ACC112 (cell line): ENCODE data around the gene CEBPZ.

ENCODE experiments used
- H2AFZ ChIP-seq: fragments of 200-600 bp; sonication (generic); one replicate; pipeline ENCODE4 v1.6.0; 2017; ENCODE audit warnings: antibody characterized with exemption, low read length; ENCODE audit not compliant: unreplicated experiment
- H3K27ac ChIP-seq: fragments of 200-600 bp; sonication (generic); 2 replicates; pipeline ENCODE4 v1.5.1; 2014; ENCODE audit warnings: low read depth, mild to moderate bottlenecking, antibody characterized with exemption, low read length, moderate library complexity
- H3K27me3 ChIP-seq: fragments of 200-600 bp; sonication (generic); 2 replicates; pipeline ENCODE4 v1.6.1; 2014; ENCODE audit warnings: mild to moderate bottlenecking, antibody characterized with exemption, low read length, moderate library complexity, mixed read lengths; ENCODE audit not compliant: insufficient read depth
- H3K36me3 ChIP-seq: fragments of 200-600 bp; sonication (generic); 2 replicates; pipeline ENCODE4 v1.6.1; 2016; ENCODE audit warnings: mild to moderate bottlenecking, antibody characterized with exemption, low read length, moderate library complexity, mixed read lengths; ENCODE audit not compliant: insufficient read depth
- H3K4me1 ChIP-seq: fragments of 200-600 bp; sonication (generic); one replicate; pipeline ENCODE4 v1.6.1; 2016; ENCODE audit warnings: low read length, mixed read lengths; ENCODE audit not compliant: insufficient read depth, unreplicated experiment, control insufficient read depth
- H3K4me3 ChIP-seq: fragments of 200-600 bp; sonication (generic); 2 replicates; pipeline ENCODE4 v1.5.1; 2014; ENCODE audit warnings: mild to moderate bottlenecking, low read depth, low read length
- H3K79me2 ChIP-seq: fragments of 200-600 bp; sonication (generic); one replicate; pipeline ENCODE4 v1.6.0; 2016; ENCODE audit warnings: low read length; ENCODE audit not compliant: control insufficient read depth, unreplicated experiment, insufficient read depth

CEBPZ gene

GRCh38 chr2:37180006-37180639 lies 51.3 kb downstream of the CEBPZ start:
- H3K79me2 ChIP-seq, result no peaks in the 10 kb centered on the region
- H3K4me1 ChIP-seq, result peaks cover 4% of the 10 kb centered on the region
- H3K36me3 ChIP-seq, result no peaks in the 10 kb centered on the region
- no peak overlapping the region for H3K27ac ChIP-seq
- H2AFZ ChIP-seq, result peak overlapping the region; percentile 93
- H3K27me3 ChIP-seq, result no peaks in the 10 kb centered on the region
- H3K4me3 ChIP-seq, result peak overlapping the region; percentile 46; the same call in 1 of the 2 replicates

GRCh38 chr2:37173741-37174140 lies 57.7 kb downstream of the CEBPZ start:
- no peaks in the 10 kb centered on the region for H3K4me1 ChIP-seq
- no peaks in the 10 kb centered on the region for H3K36me3 ChIP-seq
- H3K4me3 ChIP-seq, result no peak overlapping the region
- H3K79me2 ChIP-seq, result no peaks in the 10 kb centered on the region
- H3K27ac ChIP-seq, result no peak overlapping the region
- no peaks in the 10 kb centered on the region for H3K27me3 ChIP-seq
- no peak overlapping the region for H2AFZ ChIP-seq

GRCh38 chr2:37171624-37171950 lies 59.8 kb downstream of the CEBPZ start:
- H3K4me1 ChIP-seq, result peaks cover 10% of the 10 kb centered on the region
- H3K27ac ChIP-seq, result no peak overlapping the region
- H3K4me3 ChIP-seq, result no peak overlapping the region
- H3K27me3 ChIP-seq, result no peaks in the 10 kb centered on the region
- no peak overlapping the region for H2AFZ ChIP-seq
- H3K79me2 ChIP-seq, result no peaks in the 10 kb centered on the region
- H3K36me3 ChIP-seq, result no peaks in the 10 kb centered on the region

DNA sequence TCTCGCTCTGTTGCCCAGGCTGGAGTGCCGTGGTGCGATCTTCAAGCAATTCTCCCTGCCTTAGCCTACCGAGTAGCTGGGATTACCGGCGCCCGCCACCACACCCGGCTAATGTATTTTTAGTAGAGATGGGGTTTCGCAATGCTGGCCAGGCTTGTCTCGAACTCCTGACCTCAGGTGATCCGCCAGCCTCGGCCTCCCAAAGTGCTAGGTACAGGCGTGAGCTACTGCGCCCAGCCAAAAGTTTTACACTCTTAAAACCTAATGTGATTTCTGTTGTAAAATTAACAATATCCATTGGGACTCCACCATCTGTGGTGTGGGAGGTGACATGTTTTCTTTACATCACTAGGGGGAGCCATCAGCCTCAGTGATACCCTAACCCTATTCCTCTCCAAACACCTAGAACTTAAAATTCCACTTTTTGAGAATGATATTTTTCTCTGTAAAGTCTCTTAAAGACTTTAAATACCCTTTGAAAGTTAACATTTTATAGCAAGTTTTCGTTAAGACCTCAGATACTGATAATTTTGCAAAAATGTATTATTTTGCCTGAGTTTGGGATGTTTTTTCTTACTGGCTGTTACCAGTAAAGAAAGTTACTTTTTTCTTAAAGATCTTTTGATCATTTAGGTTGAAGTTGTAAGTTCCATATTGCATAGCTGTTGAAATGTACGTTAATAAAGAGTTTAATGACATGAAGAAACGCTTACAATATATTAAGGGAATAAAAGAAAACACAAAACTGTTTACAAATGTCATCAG lies 63.0 kb downstream of the CEBPZ start:
- H3K27me3 ChIP-seq, result no peaks in the 10 kb centered on the region
- no peak overlapping the region for H3K4me3 ChIP-seq
- H3K36me3 ChIP-seq, result no peaks in the 10 kb centered on the region
- H3K79me2 ChIP-seq, result no peaks in the 10 kb centered on the region
- H3K27ac ChIP-seq, result peak overlapping the region; percentile 56
- H2AFZ ChIP-seq, result peak overlapping the region; percentile 96
- H3K4me1 ChIP-seq, result peaks cover 10% of the 10 kb centered on the region

- H3K4me1 ChIP-seq, result peaks cover 10% of the 10 kb centered on the region
- H3K36me3 ChIP-seq, result no peaks in the 10 kb centered on the region
- H3K27me3 ChIP-seq, result no peaks in the 10 kb centered on the region
- no peak overlapping the region for H3K4me3 ChIP-seq
- H3K79me2 ChIP-seq, result no peaks in the 10 kb centered on the region
- peak overlapping the region; percentile 56 for H3K27ac ChIP-seq
- H2AFZ ChIP-seq, result peak overlapping the region; percentile 96
Observed at GRCh38 chr2:37167636-37168180, 63.7 kb downstream of the CEBPZ start.

DNA sequence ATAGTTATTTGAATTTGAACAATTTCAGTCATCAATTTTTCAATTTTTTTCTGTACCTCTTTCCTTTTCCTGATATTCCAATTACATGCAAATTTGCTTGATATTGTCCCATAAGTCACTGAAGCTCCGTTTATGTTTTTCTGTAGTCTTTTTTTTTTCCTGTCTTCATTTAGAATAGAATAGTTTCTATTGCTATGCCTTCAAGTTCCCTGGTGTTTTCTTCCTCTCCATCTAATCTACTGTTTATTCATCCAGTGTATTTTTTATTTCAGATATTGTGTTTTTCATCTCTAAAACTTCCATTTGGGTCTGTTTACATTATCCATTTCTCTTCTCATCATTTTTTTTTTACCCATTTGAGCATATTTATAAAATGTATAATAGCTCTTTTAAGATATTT lies 66.6 kb downstream of the CEBPZ start:
- Histone ChIP-seq H3K4me3 (no peak overlapping the region), H3K36me3 (no peaks in the 10 kb centered on the region), H3K27ac (no peak overlapping the region), H3K4me1 (peaks cover 10% of the 10 kb centered on the region), H3K79me2 (no peaks in the 10 kb centered on the region), H3K27me3 (no peaks in the 10 kb centered on the region), H2AFZ (no peak overlapping the region)

GRCh38 chr2:37156857-37157714 lies 74.3 kb downstream of the CEBPZ start, which contains the start of gene EIF2AK2:
TSS of gene EIF2AK2 (minus strand) at chr2:37156980. CDS start at chr2:37147806, 9,174 bp downstream.
- Histone ChIP-seq H3K4me1 (peaks cover 27% of the 10 kb centered on the region), H3K79me2 (peaks cover 47% of the 10 kb centered on the region), H2AFZ (peak within 1 kb of the TSS; percentile 67), H3K27ac (peak within 1 kb of the TSS; percentile 86), H3K36me3 (peaks cover 27% of the 10 kb centered on the region), H3K27me3 (no peaks in the 10 kb centered on the region), H3K4me3 (peak within 1 kb of the TSS; percentile 92)

DNA sequence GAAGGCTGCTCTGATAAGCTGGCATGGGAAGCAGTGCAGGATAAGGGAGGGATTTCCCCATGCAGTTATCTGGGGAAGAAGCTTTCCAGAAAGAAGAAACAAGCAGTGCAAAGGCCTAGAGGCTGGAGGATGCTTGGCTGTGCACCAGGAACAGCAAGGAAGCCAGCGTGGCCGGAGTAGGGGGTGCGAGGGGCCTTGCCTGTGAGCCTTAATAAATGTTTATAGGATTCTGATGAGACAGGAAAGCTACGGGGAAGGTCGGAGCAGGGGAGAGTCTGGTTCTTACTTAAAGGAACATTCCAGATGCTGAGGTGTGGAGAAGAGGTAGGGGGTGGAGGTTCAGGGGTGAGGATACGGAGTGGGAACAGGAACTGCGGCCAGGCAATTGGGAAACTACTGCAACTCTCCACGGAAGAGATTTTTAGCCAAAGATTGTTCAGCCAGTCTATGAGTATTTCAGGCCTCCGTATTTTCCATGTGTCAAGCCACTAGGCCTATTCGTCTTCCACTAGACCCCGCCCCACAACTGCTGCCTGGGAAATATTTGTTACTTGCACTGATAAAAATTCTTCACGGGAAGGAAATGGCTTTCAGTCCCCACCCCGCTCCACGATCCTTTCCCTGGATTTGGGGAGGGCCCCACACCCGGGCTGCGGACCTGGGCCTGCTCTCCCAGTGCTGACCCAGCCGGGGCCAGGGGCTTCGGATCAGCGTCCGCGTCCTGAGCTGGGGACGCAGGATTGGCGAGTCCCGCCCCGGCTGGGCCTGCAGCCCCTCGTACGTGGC lies 75.1 kb downstream of the CEBPZ start:
- no peaks in the 10 kb centered on the region for H3K27me3 ChIP-seq
- peaks cover 33% of the 10 kb centered on the region for H3K36me3 ChIP-seq
- peaks cover 55% of the 10 kb centered on the region for H3K79me2 ChIP-seq
- H3K4me3 ChIP-seq, result peak overlapping the region; percentile 92
- no peak overlapping the region for H2AFZ ChIP-seq
- peaks cover 32% of the 10 kb centered on the region for H3K4me1 ChIP-seq
- H3K27ac ChIP-seq, result peak overlapping the region; percentile 86

- Histone ChIP-seq H3K27me3 (no peaks in the 10 kb centered on the region), H3K4me1 (peaks cover 46% of the 10 kb centered on the region), H3K4me3 (peak overlapping the region; percentile 92), H2AFZ (no peak overlapping the region), H3K36me3 (peaks cover 36% of the 10 kb centered on the region), H3K27ac (no peak overlapping the region), H3K79me2 (peaks cover 70% of the 10 kb centered on the region)
Observed at GRCh38 chr2:37154785-37155184, 76.6 kb downstream of the CEBPZ start.

DNA sequence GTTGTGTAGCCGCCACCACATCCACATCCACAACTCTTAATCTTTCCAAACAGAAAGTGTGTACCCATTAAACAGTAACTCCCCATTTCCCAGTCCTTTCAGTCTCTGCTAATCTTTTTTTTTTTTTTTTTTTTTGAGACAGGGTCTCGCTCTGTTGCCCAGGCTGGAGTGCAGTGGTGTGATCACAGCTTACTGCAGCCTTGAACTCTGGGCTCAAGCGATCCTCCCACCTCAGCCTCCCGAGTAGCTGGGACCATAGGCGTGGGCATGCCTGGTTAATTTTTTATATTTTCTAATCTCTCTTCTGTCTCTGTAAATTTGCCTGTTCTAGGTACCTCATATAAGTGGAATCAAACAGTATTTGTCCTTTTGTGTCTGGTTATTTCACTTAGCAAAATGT lies 78.2 kb downstream of the CEBPZ start:
- H2AFZ ChIP-seq, result no peak overlapping the region
- peaks cover 86% of the 10 kb centered on the region for H3K79me2 ChIP-seq
- H3K27me3 ChIP-seq, result no peaks in the 10 kb centered on the region
- H3K27ac ChIP-seq, result peak overlapping the region; percentile 31; the same call in 1 of the 2 replicates
- H3K4me1 ChIP-seq, result peaks cover 49% of the 10 kb centered on the region
- H3K4me3 ChIP-seq, result peak overlapping the region; percentile 44; the same call in 1 of the 2 replicates
- peaks cover 52% of the 10 kb centered on the region for H3K36me3 ChIP-seq
